ENCODE data around the gene CFDP1.
"Not testable (repeated sequence)": the region's sequence is repeated elsewhere in the genome, so short reads cannot be mapped to it uniquely, and the experiment has no call there.

CFDP1 gene

DNA sequence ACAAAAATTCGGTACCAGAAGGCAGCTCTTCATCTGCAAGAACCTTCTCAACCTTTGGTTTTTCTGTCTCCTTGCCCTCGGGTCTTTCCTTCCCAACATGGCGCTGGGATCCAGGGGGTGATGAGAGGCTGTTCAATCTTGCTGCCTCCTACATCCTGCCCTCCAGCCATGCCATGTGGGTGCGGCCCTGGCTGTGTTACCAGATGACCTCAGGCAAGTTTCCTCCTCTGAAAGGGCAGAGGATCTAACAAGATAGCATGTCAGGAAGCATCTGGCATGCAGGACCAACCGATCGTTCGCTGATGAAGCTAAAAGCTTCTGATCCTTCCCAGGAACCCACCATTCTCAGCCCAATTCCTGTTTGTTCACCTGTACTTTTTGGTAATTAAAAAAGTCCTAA, 145.1 kb downstream of the CFDP1 start:
- no peak for DNase-seq

DNA sequence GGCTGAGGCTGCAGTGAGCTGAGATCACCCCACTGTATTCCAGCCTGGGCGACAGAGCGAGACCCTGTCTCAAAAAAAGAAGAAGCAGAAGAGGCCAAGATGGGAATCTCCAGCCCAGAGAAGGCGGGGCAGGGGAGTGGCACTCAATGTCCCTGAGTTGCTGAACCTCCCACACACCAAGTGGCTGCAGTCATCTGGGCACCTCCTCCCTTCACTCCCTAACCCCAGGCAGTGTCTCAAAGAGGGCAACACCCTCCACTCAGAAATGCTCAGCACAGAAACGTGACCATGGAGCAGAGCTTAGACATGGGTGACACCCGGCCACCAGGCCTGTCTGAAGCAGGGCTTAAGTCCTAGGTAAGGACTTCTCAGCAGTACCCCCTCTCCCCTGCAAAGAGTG, 145.6 kb downstream of the CFDP1 start:
- no peak for DNase-seq

DNA sequence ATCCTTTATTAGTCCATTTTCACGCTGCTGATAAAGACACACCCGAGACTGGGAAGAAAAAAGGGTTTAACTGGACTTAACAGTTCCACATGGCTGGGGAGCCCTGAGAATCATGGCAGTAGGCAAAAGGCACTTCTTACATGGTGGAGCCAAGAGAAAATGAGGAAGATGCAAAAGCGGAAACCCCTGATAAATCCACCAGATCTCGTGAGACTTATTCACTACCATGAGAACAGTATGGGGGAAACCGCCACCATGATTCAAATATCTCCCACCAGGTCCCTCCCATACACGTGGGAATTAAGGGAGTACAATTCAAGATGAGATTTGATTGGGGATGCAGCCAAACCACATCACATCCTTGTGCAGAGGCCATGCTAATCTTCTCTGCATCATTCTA, 146.9 kb downstream of the CFDP1 start:
- no peak for DNase-seq

DNA sequence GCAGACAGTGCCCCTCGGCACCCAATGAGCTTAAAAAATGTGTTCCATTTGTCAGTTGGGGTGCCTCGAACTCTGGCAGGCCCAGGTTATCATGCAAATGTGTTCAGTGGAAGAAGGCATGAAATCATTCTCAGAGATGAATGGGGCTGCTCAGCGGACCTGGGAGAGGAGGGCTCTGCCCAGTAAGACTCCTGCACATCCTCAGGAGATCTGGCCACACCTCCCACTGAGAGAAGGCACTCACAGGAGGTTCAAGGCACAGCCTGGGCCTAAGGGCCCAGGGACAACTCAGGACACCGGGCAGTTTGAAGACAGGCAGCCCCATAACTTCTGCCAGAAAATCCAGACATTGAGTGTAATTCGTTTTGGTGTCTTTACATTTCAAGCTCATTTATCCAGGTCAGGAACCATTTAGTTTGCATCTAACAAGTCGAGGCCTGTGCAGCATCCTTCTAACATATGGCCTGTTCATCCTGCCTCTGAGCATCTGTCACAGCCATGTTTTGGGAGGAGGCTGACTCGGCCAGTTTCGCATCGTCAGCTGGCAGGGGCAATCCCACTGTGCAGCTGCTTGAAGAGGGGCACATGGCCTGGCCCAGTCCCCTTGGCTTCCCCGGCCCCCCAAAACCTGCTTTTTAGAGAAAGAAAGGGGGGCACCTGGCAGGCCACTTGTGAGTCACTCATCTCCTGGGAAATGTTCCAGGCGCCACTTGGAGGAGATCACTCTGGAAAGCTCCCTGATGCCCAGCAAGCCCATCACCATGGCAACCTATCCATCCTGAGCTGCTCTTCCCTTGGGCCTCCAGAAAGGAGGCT, 150.6 kb downstream of the CFDP1 start:
- peak; percentile 61 for DNase-seq

DNA sequence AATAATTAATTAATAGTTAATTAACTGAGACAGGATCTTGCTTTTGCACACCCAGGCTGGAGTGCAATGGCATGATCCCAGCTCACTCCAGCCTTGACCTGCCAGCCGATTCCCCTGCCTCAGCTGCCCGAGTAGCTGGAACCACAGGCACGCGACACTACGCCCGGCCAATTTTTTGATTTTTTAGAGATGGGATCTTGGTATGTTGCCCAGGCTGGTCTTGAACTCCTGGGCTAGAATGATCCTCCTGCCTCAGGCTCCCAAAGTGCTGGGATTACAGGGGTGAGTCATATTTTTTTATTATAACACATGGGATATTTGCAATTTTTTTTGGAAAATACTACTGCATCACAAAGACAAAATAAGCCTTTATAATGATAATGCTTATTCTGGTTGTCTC, 151.5 kb downstream of the CFDP1 start:
- DNase-seq, result no peak

DNA sequence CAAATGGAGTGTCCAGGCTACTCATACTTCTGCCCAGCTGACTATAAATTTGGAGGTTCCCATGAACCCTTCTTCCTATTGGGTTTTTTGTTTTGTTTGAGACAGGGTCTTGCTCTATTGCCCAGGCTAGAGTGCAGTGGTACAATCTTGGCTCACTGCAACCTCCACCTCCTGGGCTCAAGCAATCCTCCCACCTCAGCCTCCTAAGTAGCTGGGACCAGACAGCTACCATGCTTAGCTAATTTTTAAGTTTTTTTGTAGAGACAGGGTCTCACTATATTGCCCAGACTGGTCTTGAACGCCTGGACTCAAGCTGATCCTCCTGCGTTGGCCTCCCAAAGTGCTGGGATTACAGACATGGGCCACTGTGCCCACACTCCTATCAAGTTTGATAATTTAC, 152.3 kb downstream of the CFDP1 start:
- DNase-seq, result not testable (repeated sequence)

DNA sequence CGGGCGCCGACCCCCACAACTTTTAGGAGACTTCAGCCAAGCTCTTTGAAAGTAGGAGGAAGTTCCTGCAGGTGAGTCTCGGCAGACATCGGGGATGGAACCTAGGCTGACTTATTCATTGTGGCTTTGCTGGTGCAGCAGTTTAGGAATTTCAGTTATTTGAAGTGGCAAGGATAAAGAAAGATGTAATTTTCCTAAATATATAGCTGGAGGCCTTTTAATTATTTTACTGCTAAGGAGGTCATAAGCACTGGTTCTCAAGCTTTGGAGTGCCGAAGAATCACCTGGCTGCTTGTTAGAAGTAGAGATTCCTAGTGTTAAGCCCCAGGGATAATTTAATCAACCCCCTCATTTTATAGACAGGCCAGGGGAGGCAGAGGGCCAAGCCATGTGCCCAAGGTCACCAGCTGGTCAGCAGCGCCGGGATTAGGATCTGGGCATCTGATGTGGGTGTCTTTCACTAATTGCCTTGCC, 152.9 kb downstream of the CFDP1 start:
- no peak for DNase-seq

DNA sequence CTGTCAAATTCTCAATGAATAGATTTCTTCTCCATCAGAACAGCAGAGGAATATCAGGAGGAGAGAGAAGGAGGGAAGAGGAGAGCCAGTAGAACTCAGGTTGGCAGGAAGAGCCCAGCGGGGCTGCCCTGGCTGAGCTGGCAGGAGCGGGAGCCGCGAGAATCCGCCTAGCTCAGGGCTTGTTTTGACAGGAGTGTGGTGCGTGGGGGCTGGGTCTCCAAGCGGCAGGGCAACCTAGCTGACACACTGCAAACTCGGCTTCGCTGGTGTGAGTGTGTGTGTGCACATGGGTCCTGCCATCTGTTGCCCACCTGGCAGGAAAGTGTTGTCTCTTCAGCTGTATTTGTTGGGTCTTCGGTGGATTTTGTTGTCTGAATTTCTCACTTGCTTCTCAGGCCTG, 154.0 kb downstream of the CFDP1 start:
- no peak for DNase-seq

DNA sequence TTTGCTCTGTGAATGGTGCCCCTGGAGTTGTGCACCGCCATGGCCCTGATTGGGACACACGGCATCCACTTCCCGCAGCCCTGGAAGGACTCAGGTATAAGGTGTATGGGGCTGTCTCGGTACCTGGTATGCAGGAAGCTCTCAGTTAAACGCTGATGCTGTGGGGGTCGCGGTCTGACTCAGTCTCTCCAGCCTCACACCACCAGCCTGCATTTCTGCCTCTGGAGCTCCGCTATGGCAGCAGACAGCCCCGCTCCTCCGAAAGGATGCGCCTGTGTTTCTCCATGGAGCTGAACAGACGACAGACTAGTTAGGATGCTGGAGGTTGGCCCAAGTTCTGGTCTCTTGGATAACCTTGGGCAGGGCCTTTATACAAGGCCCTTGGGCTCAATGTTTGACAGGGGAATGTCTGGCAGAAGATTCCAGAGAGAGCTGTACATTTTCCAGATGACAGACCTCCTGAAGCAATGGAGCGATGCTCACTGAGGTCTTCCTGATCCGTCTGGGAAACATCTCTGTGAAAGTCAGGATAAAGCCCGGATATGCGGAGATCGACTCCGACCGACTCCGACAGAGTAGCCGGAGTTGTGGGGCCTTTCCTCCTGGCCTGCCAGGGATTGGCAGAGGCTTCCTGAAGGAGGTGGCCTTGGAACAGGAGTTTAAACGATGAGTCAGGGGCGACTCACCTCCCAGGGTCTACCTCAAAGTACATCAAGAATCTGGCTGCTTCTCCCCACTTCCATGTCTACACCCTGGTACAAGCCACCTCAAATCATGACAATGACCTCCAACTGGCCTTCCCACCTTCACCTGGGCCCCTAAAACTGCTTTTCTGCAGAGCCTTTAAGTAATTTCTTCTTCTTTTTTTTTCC, 160.0 kb downstream of the CFDP1 start:
- DNase-seq, result peak; percentile 66

DNA sequence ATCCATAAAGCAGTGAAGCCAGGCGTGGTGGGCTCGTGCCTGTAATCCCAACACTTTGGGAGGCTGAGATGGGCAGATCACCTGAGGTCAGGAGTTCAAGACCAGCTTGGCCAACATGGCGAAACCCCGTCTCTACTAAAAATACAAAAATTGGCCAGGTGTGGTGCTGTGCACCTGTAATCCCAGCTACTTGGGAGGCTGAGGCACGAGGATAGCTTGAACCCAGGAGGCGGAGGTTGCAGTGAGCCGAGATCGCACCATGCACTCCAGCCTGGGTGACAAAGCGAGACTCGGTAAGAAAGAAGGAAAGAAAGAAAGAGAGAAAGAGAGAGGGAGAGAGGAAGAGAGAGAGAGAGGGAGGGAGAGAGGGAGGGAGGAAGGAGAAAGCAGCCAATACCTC, 160.7 kb downstream of the CFDP1 start:
- not testable (repeated sequence) for DNase-seq

DNA sequence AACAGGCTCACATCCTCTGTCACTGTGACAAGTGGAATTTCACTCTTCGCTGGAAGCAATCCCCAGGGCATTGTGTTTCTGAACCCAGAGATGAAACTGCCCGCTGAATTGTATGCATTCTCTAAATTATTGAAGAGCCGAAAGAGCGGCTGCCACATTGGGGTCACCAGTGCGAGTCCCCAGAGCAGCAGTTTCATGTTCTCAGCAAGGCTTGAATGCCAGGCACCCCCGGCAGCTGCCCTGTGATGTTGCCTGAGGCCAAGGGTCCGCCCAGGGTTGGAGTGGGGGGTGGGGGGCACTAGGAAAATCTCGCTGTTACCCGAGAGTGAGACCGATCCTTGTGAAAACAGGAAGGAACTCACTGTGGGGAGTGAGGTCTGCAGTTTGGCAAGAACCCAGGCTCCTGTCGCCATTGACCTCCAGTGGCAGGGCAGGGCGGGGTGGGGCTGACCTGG, 161.2 kb downstream of the CFDP1 start:
- DNase-seq, result no peak

DNA sequence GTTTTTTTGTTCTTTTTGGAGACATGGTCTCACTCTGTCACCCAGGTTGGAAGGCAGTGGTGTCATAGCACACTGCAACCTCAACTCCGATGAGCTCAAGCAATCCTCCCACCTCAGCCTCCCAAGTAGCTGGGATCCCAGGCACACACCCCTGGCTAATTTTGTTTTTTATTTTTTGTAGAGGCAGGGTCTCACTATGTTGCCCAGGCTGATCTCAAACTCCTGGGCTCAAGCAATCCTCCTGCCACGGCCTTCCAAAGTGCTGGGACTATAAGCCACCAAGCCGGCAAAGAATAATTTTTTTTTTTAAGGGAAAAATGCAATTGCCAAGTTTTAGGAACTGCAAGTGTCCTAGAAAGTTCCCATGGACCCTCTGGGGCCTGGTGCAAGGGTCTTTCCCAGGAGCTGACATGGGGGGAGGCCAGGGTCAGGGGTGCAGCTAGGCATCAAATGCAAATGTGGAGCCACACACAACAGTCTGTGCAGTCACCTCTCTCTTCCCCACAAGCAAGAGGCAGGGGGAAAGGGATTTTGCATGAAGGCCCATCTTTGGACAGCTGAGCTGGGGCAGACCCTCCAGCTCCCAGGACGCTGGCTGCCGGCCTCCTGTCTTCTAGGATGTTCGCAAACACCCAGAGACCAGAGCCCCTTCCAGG, 161.7 kb downstream of the CFDP1 start:
- DNase-seq, result no peak

DNA sequence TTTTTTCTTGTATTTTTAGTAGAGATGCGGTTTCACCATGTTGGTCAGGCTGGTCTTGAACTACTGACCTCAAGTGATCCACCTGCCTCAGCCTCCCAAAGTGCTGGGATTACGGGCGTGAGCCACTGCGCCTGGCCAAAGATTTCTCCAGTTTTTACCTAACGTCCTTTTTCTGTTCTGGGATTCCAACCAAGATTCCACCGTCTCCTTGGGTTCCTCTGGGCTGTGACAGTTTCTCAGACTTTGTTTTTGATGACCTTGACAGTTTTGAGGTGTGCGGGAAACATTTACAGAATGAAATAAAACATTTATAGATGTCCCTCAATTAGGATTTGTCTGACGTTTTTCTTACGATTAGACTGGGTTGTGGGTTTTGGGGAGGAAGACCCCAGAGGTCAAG, 163.9 kb downstream of the CFDP1 start:
- not testable (repeated sequence) for DNase-seq

DNA sequence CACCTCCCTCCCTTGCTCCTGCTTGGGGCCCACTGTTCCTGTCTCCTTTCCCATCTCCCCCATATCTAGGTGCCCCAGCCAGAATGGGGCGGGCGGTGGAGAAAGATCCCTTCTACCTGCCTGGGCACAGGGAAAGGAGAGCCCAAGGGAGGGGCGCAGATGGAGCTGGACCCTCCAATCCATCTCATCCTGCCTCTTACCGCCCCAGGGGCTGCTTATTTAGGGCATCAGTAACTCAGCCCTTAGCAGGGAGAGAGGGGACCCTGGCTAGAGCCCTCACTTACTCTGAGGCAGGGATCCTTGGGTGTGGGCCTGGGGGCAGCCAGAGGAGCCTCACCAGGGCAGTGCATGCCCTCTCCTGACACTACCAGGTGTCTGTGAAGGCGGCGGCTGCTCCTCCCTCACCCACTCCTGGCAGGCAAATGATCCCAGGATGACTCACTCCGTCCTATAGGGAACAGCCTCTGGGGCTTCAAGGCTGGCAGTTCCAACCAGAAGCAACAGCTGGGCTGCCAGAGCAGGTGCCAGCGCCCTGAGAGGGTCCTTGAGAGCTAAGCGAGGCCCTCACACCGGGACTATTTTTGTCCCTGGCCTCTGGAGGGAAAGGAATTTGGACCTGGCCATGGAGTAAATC, 165.6 kb downstream of the CFDP1 start:
- DNase-seq, result peak; percentile 36

DNA sequence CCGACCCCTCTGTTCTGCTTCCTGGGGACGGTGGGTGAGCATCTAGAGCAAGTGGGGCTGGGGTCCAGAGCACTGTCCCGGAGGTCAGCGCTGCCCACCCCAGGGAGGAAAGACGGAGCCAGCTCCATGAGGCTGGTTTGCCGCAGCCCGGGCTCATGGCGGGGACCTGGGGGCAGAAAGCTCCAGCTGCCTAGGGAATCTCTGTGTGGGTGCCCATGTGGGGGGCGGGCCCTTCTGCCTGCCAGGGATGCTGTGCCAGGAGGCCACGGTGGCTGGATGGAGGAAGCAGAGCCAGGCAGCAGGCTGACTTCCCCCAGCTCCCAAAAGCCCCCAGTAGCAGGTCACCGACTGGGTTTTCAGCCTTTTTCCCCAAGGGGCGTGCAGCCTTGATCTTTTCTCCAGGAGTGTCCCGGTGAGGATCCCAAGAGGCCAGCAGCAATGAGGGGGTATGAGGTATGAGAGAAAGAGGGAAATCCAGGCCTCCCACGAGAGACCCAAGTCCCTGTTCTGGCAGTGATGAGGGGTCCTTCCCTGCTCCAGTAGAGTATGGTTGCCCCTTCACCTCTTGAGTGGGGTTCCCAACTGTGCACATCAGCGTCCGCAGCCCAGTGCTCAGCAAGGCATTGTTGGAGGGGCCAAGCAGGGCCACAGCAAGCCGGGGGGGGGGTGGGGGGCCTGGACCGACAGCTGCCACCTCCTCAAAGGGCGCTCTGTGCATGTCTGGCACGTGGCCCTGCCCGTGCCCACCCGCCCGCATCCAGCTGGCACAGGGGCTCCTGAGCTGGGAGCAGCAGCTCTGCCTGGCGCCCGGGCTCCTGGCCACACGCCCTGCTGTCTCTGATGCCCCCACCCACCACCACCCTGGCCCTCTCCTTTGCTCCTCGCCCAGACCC, 166.3 kb downstream of the CFDP1 start:
- no peak for DNase-seq

DNA sequence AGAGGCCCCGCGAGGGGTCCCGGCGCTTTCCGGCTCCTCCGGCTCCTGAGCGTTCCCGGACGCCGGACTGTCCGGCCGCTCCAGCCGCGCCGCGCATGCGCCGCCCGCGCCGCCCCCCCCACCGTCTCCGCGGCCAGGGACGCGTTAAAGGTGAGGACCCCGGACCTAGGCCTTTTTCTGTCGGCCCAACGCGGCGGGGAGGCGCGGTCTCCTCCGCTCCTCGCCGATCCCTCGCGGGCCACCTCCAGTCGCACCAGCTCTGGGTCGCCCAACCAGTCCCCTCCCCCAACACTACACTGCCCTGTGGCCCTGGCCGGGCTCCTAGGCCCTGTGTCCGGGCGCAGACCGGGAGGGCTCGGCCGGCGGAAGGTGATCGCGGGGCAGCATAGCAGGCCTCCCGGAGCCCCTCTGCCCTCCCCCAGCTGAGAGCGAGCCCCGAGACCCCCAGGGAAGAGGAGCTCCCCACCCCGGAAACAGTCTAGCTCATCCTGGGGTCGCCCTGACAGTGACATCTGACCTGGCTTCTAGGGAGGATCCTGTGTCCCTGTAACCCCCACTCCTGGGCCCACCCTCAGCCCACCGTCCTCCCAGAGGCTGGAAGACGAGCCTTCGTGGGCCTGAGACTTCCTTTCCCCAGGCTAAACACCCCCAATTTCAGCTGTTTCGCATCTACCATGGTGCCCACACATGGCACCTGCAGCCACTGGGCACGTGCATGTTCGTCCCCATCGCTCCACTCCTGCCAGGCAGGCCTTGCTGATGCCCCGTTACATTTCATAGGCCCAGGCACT, 167.2 kb downstream of the CFDP1 start:
- DNase-seq, result peak; percentile 71

DNA sequence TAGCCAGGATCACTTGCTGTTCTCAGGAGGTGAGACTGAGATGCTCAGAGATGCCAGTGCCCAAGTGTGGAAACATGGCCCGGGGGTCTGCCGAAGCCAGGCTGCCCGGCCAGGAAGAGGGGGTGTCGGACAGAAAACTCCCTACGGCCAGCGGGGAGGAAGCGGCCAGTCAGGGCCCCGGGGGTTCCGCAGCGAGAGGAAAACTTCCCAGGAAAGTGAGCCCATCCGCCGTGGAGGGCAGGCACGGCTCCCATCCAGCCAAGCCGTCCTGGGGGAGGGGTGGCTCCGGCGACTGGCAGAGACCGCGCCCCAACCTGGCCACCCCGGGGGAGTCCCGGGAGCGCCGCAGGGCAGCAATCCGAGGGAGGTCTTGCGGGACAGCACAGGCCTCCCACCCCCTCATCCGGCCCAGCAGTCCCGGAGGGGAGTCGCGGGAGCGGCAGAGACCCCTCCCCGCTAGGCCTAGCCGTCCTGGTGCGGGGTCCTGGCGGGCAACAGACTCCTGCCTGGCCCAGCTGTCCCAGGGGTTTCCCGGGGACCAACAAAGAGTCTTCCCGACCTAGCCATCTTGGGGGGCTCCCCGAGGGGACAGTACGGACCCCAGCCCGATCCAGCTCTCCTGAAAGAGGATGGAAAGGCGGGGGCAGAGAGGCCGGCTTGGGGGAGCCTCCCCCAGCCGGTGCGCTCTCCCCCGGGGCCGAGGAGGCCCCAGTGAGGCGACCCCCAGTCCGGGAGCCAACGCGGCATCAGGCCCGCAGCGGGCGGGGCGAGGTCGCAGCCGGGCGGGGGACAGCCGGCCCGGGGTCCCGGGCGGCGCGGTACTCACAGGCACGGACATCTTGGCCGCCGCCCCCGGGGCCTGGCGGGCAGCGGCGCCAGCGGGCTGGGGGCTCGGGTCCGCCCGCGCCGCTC, 168.0 kb downstream of the CFDP1 start:
- peak; percentile 34 for DNase-seq

DNA sequence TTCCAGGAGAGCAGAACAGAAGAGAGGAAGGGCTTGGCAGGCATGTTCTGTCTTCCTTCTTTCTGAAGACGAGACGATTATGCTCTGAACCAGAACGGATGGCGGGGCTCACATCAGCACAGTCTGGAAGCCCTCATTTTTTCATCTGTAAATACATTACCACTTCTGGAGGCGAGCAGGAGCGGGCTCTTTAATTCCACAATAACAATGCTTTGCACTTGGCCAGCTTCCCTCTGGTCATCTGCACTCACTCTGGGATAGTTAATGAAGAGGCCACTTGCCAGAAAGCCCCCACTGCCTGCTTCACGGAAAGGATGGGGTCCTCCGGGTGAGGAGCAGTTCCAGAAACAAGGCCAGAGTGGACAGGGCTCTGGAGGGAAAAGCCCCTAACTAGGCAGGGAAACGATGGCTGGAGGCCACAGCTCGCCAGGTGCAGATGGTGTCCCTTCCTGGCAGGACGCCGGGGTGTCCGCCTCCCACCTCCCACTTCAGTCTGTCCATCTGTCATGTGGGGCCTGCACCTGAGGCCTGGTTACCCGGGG, 168.8 kb downstream of the CFDP1 start:
- no peak for DNase-seq

DNA sequence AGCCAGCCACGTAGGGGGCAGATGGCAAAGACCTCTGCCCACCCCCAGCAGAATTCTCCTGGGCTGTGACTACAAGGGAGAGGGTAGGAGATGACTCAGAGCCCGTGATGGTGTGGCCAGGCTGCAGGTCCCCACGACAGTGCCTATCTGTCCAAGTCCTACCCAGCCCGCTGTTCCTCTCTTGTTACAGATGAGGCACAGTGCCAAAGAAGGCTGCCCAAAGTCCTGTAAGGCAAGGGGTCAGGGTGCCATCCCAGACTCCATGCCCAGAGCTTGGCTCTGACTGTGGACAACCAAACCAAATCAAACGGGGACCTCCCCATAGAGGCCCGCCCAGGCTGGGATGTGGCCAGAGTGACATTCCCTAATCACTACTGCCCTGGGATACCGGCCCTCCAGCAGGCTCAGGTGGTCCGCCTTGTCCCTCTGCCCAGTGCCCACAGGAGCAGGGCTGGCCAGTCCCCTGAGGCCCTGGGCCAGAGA, 169.3 kb downstream of the CFDP1 start:
- DNase-seq, result no peak
